HEK293T (cell line): ENCODE results near the gene RNF224.

ENCODE experiments used
- BHLHE40 ChIP-seq: fragments of 450-650 bp; IDR thresholded peaks from 2 replicates; pipeline ENCODE4 v1.6.1; 2016; ENCODE audit warnings: mild to moderate bottlenecking, moderate library complexity, borderline replicate concordance
- CTBP1 ChIP-seq: fragments of 450-650 bp; IDR thresholded peaks from 2 replicates; pipeline ENCODE4 v1.6.1; 2016; ENCODE audit warnings: borderline replicate concordance
- ELF4 ChIP-seq: fragments of 450-650 bp; IDR thresholded peaks from 2 replicates; pipeline ENCODE4 v1.6.1; 2017; ENCODE audit warnings: antibody characterized with exemption
- FOXK2 ChIP-seq: fragments of 450-650 bp; IDR thresholded peaks from 2 replicates; pipeline ENCODE4 v1.6.1; 2016; ENCODE audit warnings: mild to moderate bottlenecking
- NFRKB ChIP-seq: fragments of 450-650 bp; IDR thresholded peaks from 2 replicates; pipeline ENCODE4 v1.6.1; 2016; ENCODE audit warnings: mild to moderate bottlenecking, moderate library complexity
- SP1 ChIP-seq: fragments of 450-650 bp; IDR thresholded peaks from 2 replicates; pipeline ENCODE4 v1.6.1; 2017
- SUZ12 ChIP-seq: fragments of 450-650 bp; IDR thresholded peaks from 2 replicates; pipeline ENCODE4 v1.6.1; 2016; ENCODE audit warnings: mild to moderate bottlenecking
- TARDBP ChIP-seq: fragments of 450-650 bp; IDR thresholded peaks from 2 replicates; pipeline ENCODE4 v1.6.1; 2016
- ZNF384 ChIP-seq: fragments of 450-650 bp; IDR thresholded peaks from 2 replicates; pipeline ENCODE4 v1.6.1; 2016

DNA sequence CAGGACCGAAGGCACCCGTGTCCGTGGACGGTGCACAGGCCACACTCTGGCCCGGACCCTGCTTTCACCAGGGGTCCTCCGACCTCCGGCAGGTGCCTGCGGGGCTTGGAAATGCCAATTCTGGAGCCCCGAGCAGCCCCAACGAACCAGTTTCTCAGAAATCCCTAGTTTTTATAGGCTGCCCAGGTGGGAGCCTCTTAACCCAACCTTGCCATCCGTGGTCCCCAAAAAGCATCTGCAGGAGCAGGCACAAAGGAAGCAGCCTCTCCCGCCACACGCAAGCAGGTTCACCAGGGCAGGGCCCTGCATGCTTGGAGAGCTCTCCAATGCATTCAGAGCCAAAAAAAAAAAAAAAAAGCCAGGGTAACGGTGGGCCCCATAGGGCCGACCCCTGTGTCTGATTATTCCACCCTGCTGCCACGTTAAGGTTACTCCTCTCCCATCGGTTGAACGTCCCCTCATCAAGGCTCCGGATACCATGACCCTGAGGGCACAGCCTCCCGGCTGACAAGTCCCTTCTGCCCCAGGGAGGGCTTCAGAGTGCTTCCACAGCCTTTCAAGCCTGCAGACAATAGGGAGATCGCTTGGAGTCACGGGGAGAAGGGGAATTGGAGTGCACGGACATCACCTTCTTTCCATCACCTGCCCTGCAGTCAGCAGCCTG is 26.0 kb upstream of the RNF224 start:
- TF ChIP-seq SUZ12 (no peak), ZNF384 (no peak), FOXK2 (no peak), BHLHE40 (no peak), ELF4 (no peak), CTBP1 (no peak), TARDBP (no peak), SP1 (no peak), NFRKB (no peak)
